CD4-positive, alpha-beta T cell treated with Interferon alpha-2 for 1 hour (primary cell): ENCODE data around the gene SLC39A12.

Source experiments
- DNase-seq, 2 donors: peaks; one replicate each; pipeline ENCODE4 v3.0.0-alpha.2; 2020 to 2022

Gene SLC39A12

GRCh38 chr10:18066947-18067346 lies 115.2 kb downstream of the SLC39A12 start:
- no peak for DNase-seq

- DNase-seq, result no peak
Observed at GRCh38 chr10:18068401-18068800, 116.7 kb downstream of the SLC39A12 start.

- no peak for DNase-seq
Observed at GRCh38 chr10:18071591-18071990, 119.9 kb downstream of the SLC39A12 start.

GRCh38 chr10:18073314-18073713 lies 121.6 kb downstream of the SLC39A12 start:
- DNase-seq, result no peak

GRCh38 chr10:18075881-18076280 lies 124.2 kb downstream of the SLC39A12 start:
- DNase-seq, result no peak

- no peak for DNase-seq
Observed at GRCh38 chr10:18079665-18080295, 128.1 kb downstream of the SLC39A12 start.

- no peak for DNase-seq
Observed at GRCh38 chr10:18082381-18082780, 130.7 kb downstream of the SLC39A12 start.

GRCh38 chr10:18085855-18086254 lies 134.1 kb downstream of the SLC39A12 start:
- DNase-seq, result no peak

GRCh38 chr10:18086746-18087145 lies 135.0 kb downstream of the SLC39A12 start:
- DNase-seq, result no peak

- no peak for DNase-seq
Observed at GRCh38 chr10:18087355-18087754, 135.6 kb downstream of the SLC39A12 start.
